Fibroblast of mammary gland (primary cell): ENCODE data around the gene GBX1.

ENCODE experiments used
- DNase-seq: peaks from one replicate; pipeline ENCODE4 v3.0.0-alpha.2; 2010; ENCODE audit warnings: low read depth
- H3K4me3 ChIP-seq: 2 replicates; pipeline ENCODE4 v1.5.1; 2011; ENCODE audit warnings: low read depth, mild to moderate bottlenecking, low read length, moderate library complexity; ENCODE audit not compliant: control insufficient read depth
- CTCF ChIP-seq: conservative IDR thresholded peaks from 2 replicates; pipeline ENCODE4 v1.5.1; 2011; ENCODE audit warnings: low read depth, low read length, inconsistent platforms; ENCODE audit not compliant: control insufficient read depth, insufficient read depth

The GBX1 gene

GRCh38 chr7:151179287-151179860 lies 11.9 kb upstream of the GBX1 start:
- no peak for DNase-seq
- H3K4me3 ChIP-seq: no peak overlapping the region
- TF ChIP-seq CTCF: no peak

- no peak for DNase-seq
- TF ChIP-seq CTCF: no peak
- no peak overlapping the region for H3K4me3 ChIP-seq
Measured at GRCh38 chr7:151178831-151179230, 11.3 kb upstream of the GBX1 start.

- no peak for TF ChIP-seq CTCF
- no peak for DNase-seq
- H3K4me3 ChIP-seq: no peak overlapping the region
Measured at GRCh38 chr7:151178236-151178635, 10.7 kb upstream of the GBX1 start.

- H3K4me3 ChIP-seq: no peak overlapping the region
- no peak for DNase-seq
- no peak for TF ChIP-seq CTCF
Measured at GRCh38 chr7:151177310-151177709, 9.8 kb upstream of the GBX1 start.

- no peak for DNase-seq
- no peak for TF ChIP-seq CTCF
- H3K4me3 ChIP-seq: no peak overlapping the region
Measured at GRCh38 chr7:151176401-151176800, 8.9 kb upstream of the GBX1 start.

GRCh38 chr7:151175793-151176311 lies 8.4 kb upstream of the GBX1 start:
- no peak overlapping the region for H3K4me3 ChIP-seq
- no peak for TF ChIP-seq CTCF
- DNase-seq: no peak
